HG03103 (cell line): ENCODE data around the gene OR10K2.
"Not testable (repeated sequence)": the region's sequence is repeated elsewhere in the genome, so short reads cannot be mapped to it uniquely, and the experiment has no call there.

Source experiments
- ATAC-seq: cut with Tn5 transposase; IDR thresholded peaks from one replicate; pipeline ENCODE4 v1.9.1; 2021; ENCODE audit warnings: low read depth; ENCODE audit not compliant: unreplicated experiment

OR10K2 gene

GRCh38 chr1:158426137-158426536, at the start of gene OR10K2:
Gene OR10K2 (minus strand): TSS chr1:158426237. CDS start chr1:158420866, 5,371 bp downstream.
- ATAC-seq: no peak

GRCh38 chr1:158471920-158472319, 45.9 kb upstream of the OR10K2 start, which contains the start of gene OR10R2:
Gene OR10R2 (plus strand): TSS chr1:158472220. CDS start chr1:158472326, 106 bp downstream.
- ATAC-seq: no peak

GRCh38 chr1:158461534-158461933, 35.5 kb upstream of the OR10K2 start, which contains the start of gene OR10K1:
Gene OR10K1 (plus strand): TSS chr1:158461834. CDS start chr1:158465562, 3,728 bp downstream.
- ATAC-seq: no peak

GRCh38 chr1:158458263-158458662, 32.2 kb upstream of the OR10K2 start:
- no peak for ATAC-seq

GRCh38 chr1:158457246-158457645, 31.2 kb upstream of the OR10K2 start:
- no peak for ATAC-seq

GRCh38 chr1:158454537-158454936, 28.5 kb upstream of the OR10K2 start:
- no peak for ATAC-seq

GRCh38 chr1:158445376-158445775, 19.3 kb upstream of the OR10K2 start:
- no peak for ATAC-seq

GRCh38 chr1:158434741-158435140, 8.7 kb upstream of the OR10K2 start:
- no peak for ATAC-seq

- ATAC-seq: not testable (repeated sequence)
These were observed 4.1 kb upstream of the OR10K2 start for GRCh38 chr1:158430163-158430562.

GRCh38 chr1:158425027-158425426, 1.0 kb downstream of the OR10K2 start:
- no peak for ATAC-seq

GRCh38 chr1:158422212-158422611, 3.8 kb downstream of the OR10K2 start:
- ATAC-seq: no peak

GRCh38 chr1:158417586-158417985, 8.5 kb downstream of the OR10K2 start:
- no peak for ATAC-seq

- no peak for ATAC-seq
These were observed 11.2 kb downstream of the OR10K2 start for GRCh38 chr1:158414651-158415345.

GRCh38 chr1:158407092-158407491, 18.9 kb downstream of the OR10K2 start:
- no peak for ATAC-seq

GRCh38 chr1:158400871-158401270, 25.2 kb downstream of the OR10K2 start:
- no peak for ATAC-seq

- no peak for ATAC-seq
These were observed 27.1 kb downstream of the OR10K2 start, which contains the start of gene OR10T2 for GRCh38 chr1:158398818-158399514. Gene OR10T2 (minus strand): TSS chr1:158399466. CDS start chr1:158399466, 0 bp downstream.

- ATAC-seq: no peak
These were observed 29.4 kb downstream of the OR10K2 start for GRCh38 chr1:158396646-158397045.

GRCh38 chr1:158393476-158393875, 32.6 kb downstream of the OR10K2 start:
- no peak for ATAC-seq

- no peak for ATAC-seq
These were observed 34.9 kb downstream of the OR10K2 start for GRCh38 chr1:158391099-158391498.

- ATAC-seq: no peak
These were observed 35.7 kb downstream of the OR10K2 start for GRCh38 chr1:158390331-158390730.

- no peak for ATAC-seq
These were observed 51.2 kb downstream of the OR10K2 start for GRCh38 chr1:158374860-158375259.

GRCh38 chr1:158374101-158374500, 51.9 kb downstream of the OR10K2 start:
- not testable (repeated sequence) for ATAC-seq
